Measurements from ENCODE around the gene ZBTB7C. TPM values are rescaled to one million over a fixed set of nuclear protein-coding genes. Genes with fewer than 3 reads are reported as not detected.

The ZBTB7C gene
- total RNA-seq, 2 experiments from 2014 or later = not detected

DNA sequence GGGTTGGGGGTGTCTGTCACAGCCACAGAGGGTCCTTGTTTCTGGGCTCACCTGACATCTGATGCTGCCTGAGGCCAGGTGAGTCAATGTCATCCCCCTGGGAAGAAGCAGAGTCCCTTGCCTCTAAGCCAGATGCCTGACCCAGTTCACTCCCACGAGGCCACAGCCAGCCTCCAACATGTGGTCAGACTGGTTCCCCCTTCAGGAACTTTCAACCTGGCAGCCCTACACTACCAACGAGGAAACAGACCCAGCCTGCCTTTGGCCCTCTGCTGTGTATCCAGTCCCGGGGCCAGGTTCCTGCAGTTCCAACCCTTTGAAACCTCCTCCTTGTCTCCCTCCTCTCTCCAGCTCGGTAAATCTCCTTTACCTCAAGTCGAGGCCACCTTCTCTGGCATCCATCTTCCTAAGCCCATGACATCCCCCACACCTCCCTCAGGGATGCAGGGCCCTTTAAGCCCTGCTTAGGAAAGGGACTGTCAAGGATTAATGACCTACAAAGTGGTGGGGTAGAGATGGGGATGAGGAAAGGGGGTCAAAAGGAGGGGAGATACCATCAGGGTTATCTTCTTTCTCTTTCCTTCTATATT lies 429.5 kb downstream of the ZBTB7C start:
- H3K36me3 Mint-ChIP-seq (ENCODE audit: low read depth) = no peaks in the 10 kb centered on the region
- H3K9me3 Mint-ChIP-seq = no peaks in the 10 kb centered on the region
- POLR2A ChIA-PET = no interaction called here
- CTCF ChIA-PET = no interaction called here
- no peak overlapping the region for H3K27ac Mint-ChIP-seq
- ATAC-seq (no peak), DNase-seq (no peak)
- no peaks in the 10 kb centered on the region for H3K27me3 Mint-ChIP-seq
- intact Hi-C loops (cut with micrococcal nuclease) = no loop called here
- H3K4me1 Mint-ChIP-seq (ENCODE audit: low read depth) = no peaks in the 10 kb centered on the region
- TF ChIP-seq, protein P1, sequence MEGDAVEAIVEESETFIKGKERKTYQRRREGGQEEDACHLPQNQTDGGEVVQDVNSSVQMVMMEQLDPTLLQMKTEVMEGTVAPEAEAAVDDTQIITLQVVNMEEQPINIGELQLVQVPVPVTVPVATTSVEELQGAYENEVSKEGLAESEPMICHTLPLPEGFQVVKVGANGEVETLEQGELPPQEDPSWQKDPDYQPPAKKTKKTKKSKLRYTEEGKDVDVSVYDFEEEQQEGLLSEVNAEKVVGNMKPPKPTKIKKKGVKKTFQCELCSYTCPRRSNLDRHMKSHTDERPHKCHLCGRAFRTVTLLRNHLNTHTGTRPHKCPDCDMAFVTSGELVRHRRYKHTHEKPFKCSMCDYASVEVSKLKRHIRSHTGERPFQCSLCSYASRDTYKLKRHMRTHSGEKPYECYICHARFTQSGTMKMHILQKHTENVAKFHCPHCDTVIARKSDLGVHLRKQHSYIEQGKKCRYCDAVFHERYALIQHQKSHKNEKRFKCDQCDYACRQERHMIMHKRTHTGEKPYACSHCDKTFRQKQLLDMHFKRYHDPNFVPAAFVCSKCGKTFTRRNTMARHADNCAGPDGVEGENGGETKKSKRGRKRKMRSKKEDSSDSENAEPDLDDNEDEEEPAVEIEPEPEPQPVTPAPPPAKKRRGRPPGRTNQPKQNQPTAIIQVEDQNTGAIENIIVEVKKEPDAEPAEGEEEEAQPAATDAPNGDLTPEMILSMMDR (IDR thresholded peaks at IDR 0.05) = no peak
- no peak overlapping the region for H3K4me3 Mint-ChIP-seq

DNA sequence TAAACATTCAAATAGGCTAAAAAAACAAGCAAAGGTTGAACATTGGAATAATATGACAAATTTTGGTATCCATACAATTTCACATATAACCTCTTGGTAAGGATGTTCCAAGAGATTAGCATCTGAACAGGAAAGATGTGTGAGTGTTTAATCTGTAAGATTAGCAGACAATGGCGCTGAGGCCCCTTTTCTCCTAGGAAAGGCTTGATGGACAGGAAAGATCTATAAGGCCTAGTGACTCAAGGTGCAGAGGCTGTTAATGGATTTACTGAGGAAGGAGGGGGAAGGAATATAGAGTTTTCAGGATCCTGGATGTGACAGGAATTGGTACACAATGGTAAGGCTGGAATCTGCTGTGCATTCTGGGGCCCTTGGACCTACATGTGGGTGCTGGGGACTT lies 430.6 kb downstream of the ZBTB7C start:
- ChIA-PET CTCF (no interaction called here), POLR2A (no interaction called here)
- no peaks in the 10 kb centered on the region for H3K9me3 Mint-ChIP-seq
- no peak overlapping the region for H3K27ac Mint-ChIP-seq
- DNase-seq = no peak
- ATAC-seq = no peak
- no peaks in the 10 kb centered on the region for H3K4me1 Mint-ChIP-seq (ENCODE audit: low read depth)
- no peaks in the 10 kb centered on the region for H3K36me3 Mint-ChIP-seq (ENCODE audit: low read depth)
- H3K27me3 Mint-ChIP-seq = peaks cover 3% of the 10 kb centered on the region
- intact Hi-C loops (cut with micrococcal nuclease) = no loop called here
- TF ChIP-seq, protein P1 (IDR thresholded peaks at IDR 0.05) = no peak
- H3K4me3 Mint-ChIP-seq = no peak overlapping the region

DNA sequence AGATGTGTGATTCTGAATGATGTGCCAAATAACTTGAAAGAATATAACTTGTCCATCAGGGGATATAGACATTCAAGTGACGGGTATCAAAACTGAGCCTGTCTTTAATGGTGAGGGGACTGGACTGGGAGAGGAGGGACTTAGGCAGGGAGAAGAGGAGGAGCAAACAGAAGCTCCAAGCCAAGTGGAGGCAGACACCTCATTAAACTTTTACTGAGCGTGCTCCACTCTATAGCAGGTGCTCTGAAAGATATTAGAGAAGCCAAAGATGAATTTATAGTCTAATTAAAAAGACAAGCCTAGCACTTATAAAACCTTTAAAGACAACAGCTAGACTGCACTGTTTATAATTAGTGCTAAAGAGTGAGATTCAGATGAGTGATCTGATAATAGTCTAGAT lies 431.0 kb downstream of the ZBTB7C start:
- DNase-seq = no peak
- no peak overlapping the region for H3K4me3 Mint-ChIP-seq
- intact Hi-C loops (cut with micrococcal nuclease) = no loop called here

More for the DNA sequence above, 431.0 kb downstream of the ZBTB7C start:
- ChIA-PET POLR2A (no interaction called here), CTCF (no interaction called here)
- ATAC-seq = no peak
- no peaks in the 10 kb centered on the region for H3K36me3 Mint-ChIP-seq (ENCODE audit: low read depth)
- no peak overlapping the region for H3K27ac Mint-ChIP-seq
- no peaks in the 10 kb centered on the region for H3K9me3 Mint-ChIP-seq
- TF ChIP-seq, protein P1 (IDR thresholded peaks at IDR 0.05) = no peak
- no peaks in the 10 kb centered on the region for H3K4me1 Mint-ChIP-seq (ENCODE audit: low read depth)
- peaks cover 3% of the 10 kb centered on the region for H3K27me3 Mint-ChIP-seq

Other genes with a start within 250 kb of the ZBTB7C start
- gene CTIF, start 129.6 kb upstream of the ZBTB7C start, total RNA-seq = 1 to 10 TPM; 3.2 to 3.5 TPM

All from activated CD8-positive, alpha-beta T cell treated with anti-CD3 and anti-CD28 coated beads for 36 hours (primary cell).